ENCODE results near the gene SP140L.
"Not testable (repeated sequence)": the region's sequence is repeated elsewhere in the genome, so short reads cannot be mapped to it uniquely, and the experiment has no call there.

Gene SP140L

GRCh38 chr2:230362030-230362691 lies 35.2 kb downstream of the SP140L start:
- in situ Hi-C loops (cut with MboI; ENCODE audit: low sequenced_read_pairs, unreplicated experiment), result no loop called here
- no peak for DNase-seq (ENCODE audit: low spot score)
- no peak for TF ChIP-seq CTCF (IDR thresholded peaks at IDR 0.05; ENCODE audit: borderline replicate concordance, control extremely low read depth, extremely low read depth, insufficient read depth, missing control alignments)

GRCh38 chr2:230382108-230382507 lies 55.1 kb downstream of the SP140L start:
- no peak for TF ChIP-seq CTCF (IDR thresholded peaks at IDR 0.05; ENCODE audit: borderline replicate concordance, control extremely low read depth, extremely low read depth, insufficient read depth, missing control alignments)
- no peak for DNase-seq (ENCODE audit: low spot score)

GRCh38 chr2:230383453-230383852 lies 56.5 kb downstream of the SP140L start:
- in situ Hi-C loops (cut with MboI; ENCODE audit: low sequenced_read_pairs, unreplicated experiment), result no loop called here
- no peak for TF ChIP-seq CTCF (IDR thresholded peaks at IDR 0.05; ENCODE audit: borderline replicate concordance, control extremely low read depth, extremely low read depth, insufficient read depth, missing control alignments)
- no peak for DNase-seq (ENCODE audit: low spot score)

More at GRCh38 chr2:230382108-230382507, 55.1 kb downstream of the SP140L start:
- in situ Hi-C loops (cut with MboI; ENCODE audit: low sequenced_read_pairs, unreplicated experiment), result no loop called here

- no peak for TF ChIP-seq CTCF (IDR thresholded peaks at IDR 0.05; ENCODE audit: borderline replicate concordance, control extremely low read depth, extremely low read depth, insufficient read depth, missing control alignments)
- in situ Hi-C loops (cut with MboI; ENCODE audit: low sequenced_read_pairs, unreplicated experiment), result no loop called here
- DNase-seq (ENCODE audit: low spot score), result no peak
Measured at GRCh38 chr2:230384986-230385385, 58.0 kb downstream of the SP140L start.

GRCh38 chr2:230394301-230394700 lies 67.3 kb downstream of the SP140L start:
- no peak for TF ChIP-seq CTCF (IDR thresholded peaks at IDR 0.05; ENCODE audit: borderline replicate concordance, control extremely low read depth, extremely low read depth, insufficient read depth, missing control alignments)
- DNase-seq (ENCODE audit: low spot score), result no peak
- in situ Hi-C loops (cut with MboI; ENCODE audit: low sequenced_read_pairs, unreplicated experiment), result no loop called here

- in situ Hi-C loops (cut with MboI; ENCODE audit: low sequenced_read_pairs, unreplicated experiment); DNase-seq (ENCODE audit: low spot score): not testable (repeated sequence)
Measured at GRCh38 chr2:230398698-230399097, 71.7 kb downstream of the SP140L start.

- TF ChIP-seq CTCF (IDR thresholded peaks at IDR 0.05; ENCODE audit: borderline replicate concordance, control extremely low read depth, extremely low read depth, insufficient read depth, missing control alignments), result no peak
- in situ Hi-C loops (cut with MboI; ENCODE audit: low sequenced_read_pairs, unreplicated experiment), result no loop called here
- DNase-seq (ENCODE audit: low spot score), result no peak
Measured at GRCh38 chr2:230400041-230400440, 73.0 kb downstream of the SP140L start.
